Esophagus muscularis mucosa (tissue), 4 donors: ENCODE measurements around the gene URB1. TPM values are rescaled to one million over a fixed set of nuclear protein-coding genes. Genes with fewer than 3 reads are reported as not detected.

Source experiments
- DNase-seq: peaks from one replicate; pipeline ENCODE4 v3.0.0-alpha.2; 2017; ENCODE audit errors: extremely low spot score
- H3K27ac ChIP-seq, 4 donors: fragments of 200-600 bp; sonication (generic); replicated peaks in 1 of 4; 1 replicate in 3 of 4; 2 replicates in 1 of 4; pipeline ENCODE4 v1.5.1; 2016 to 2019; ENCODE audit warnings: mild to moderate bottlenecking in 1 of 4
- H3K27me3 ChIP-seq, 4 donors: fragments of 200-600 bp; sonication (generic); one replicate each; pipeline versions ENCODE4 v1.5.1 to v1.6.0; 2016 to 2019
- H3K36me3 ChIP-seq, 4 donors: fragments of 200-600 bp; sonication (generic); one replicate each; pipeline ENCODE4 v1.5.1; 2016 to 2019
- H3K4me1 ChIP-seq, 4 donors: fragments of 200-600 bp; sonication (generic); one replicate each; pipeline ENCODE4 v1.5.1; 2016 to 2019
- H3K4me3 ChIP-seq, 4 donors: fragments of 200-600 bp; sonication (generic); 1 replicate in 2 of 4; 2 replicates in 2 of 4; pipeline ENCODE4 v1.5.1; 2016 to 2019; ENCODE audit warnings: mild to moderate bottlenecking in 4 of 4, moderate library complexity in 1 of 4
- H3K9me3 ChIP-seq, 4 donors: fragments of 200-600 bp; sonication (generic); 1 replicate in 3 of 4; 2 replicates in 1 of 4; pipeline ENCODE4 v1.5.1; 2016 to 2019
- CTCF ChIP-seq, 3 experiments: fragments of 200-600 bp in 2 of 3; fragments of 450-650 bp in 1 of 3; sonication (generic) in 2 of 3; IDR thresholded peaks; one replicate each; pipeline ENCODE4 v1.5.1; 2017 to 2019; ENCODE audit warnings: antibody characterized with exemption in 3 of 3, mild to moderate bottlenecking in 2 of 3, moderate library complexity in 1 of 3
- EP300 ChIP-seq: sonication (generic); formaldehyde crosslinking; IDR thresholded peaks from one replicate; pipeline ENCODE4 v1.6.1; 2017; ENCODE audit warnings: antibody characterized with exemption
- POLR2A ChIP-seq: fragments of 450-650 bp; IDR thresholded peaks from one replicate; pipeline ENCODE4 v1.6.1; 2017; ENCODE audit warnings: antibody characterized with exemption, moderate library complexity, mild to moderate bottlenecking, low read depth
- POLR2AphosphoS5 ChIP-seq, 2 donors: sonication (generic); formaldehyde crosslinking; IDR thresholded peaks; one replicate each; pipeline ENCODE4 v1.6.1; 2017; ENCODE audit warnings: antibody characterized with exemption in 2 of 2
- WGBS: methylation state at CpG from one replicate; pipeline ENCODE4 v1.1.5; 2018; 5-methylcytosine and 5-hydroxymethylcytosine counted together
- intact Hi-C: fragments of 100-400 bp; cut with DNase I; formaldehyde crosslinking; loops from one replicate; pipeline ENCODE4 v1.15.1; 2023
- total RNA-seq, 4 donors: library from RNA; depleted of rRNA; stranded (reverse); fragments of >200 nt; gene quantifications; one replicate each; pipeline versions ENCODE4 v1.1.0 to v1.2.1, GENCODE V29; 2016

URB1 gene
- total RNA-seq, 4 donors from 2014 or later = 14.1 to 31.0 (median 22.4) TPM

- Histone ChIP-seq H3K27me3 (no peaks in the 10 kb centered on the region), H3K4me3 (no peak overlapping the region), H3K36me3 (peaks cover 88 to 100% (median 99%) of the 10 kb centered on the region in 4 donors), H3K9me3 (peaks cover 0 to 13% (median 4%) of the 10 kb centered on the region in 4 donors), H3K27ac (no peak overlapping the region), H3K4me1 (no peaks in the 10 kb centered on the region)
- WGBS = 82% methylated on average over 10 of the region's 11 CpGs
- no peak for TF ChIP-seq CTCF (IDR thresholded peaks at IDR 0.05)
- no peak for TF ChIP-seq POLR2AphosphoS5 (IDR thresholded peaks at IDR 0.05)
- TF ChIP-seq POLR2A = no peak
- TF ChIP-seq EP300 = no peak
- DNase-seq = no peak
- intact Hi-C loops = no loop called here
Measured at GRCh38 chr21:32347977-32348376, 44.8 kb downstream of the URB1 start.

GRCh38 chr21:32347351-32347750, 45.5 kb downstream of the URB1 start:
- intact Hi-C loops = no loop called here
- whole genome bisulfite sequencing = 80% methylated on average over 1 of the region's 12 CpGs
- peaks cover 82 to 100% (median 97%) of the 10 kb centered on the region in 4 donors for H3K36me3 ChIP-seq
- no peaks in the 10 kb centered on the region for H3K4me1 ChIP-seq
- no peak overlapping the region for H3K27ac ChIP-seq
- peaks cover 0 to 13% (median 4%) of the 10 kb centered on the region in 4 donors for H3K9me3 ChIP-seq
- no peak for DNase-seq
- H3K4me3 ChIP-seq = no peak overlapping the region
- no peaks in the 10 kb centered on the region for H3K27me3 ChIP-seq
- TF ChIP-seq POLR2A (no peak), POLR2AphosphoS5 (IDR thresholded peaks at IDR 0.05) (no peak), EP300 (no peak), CTCF (IDR thresholded peaks at IDR 0.05) (no peak)

- H3K4me3 ChIP-seq = no peak overlapping the region
- H3K4me1 ChIP-seq = no peaks in the 10 kb centered on the region
- no peak for TF ChIP-seq POLR2A
- TF ChIP-seq POLR2AphosphoS5 (IDR thresholded peaks at IDR 0.05) = no peak
- no peak for TF ChIP-seq CTCF (IDR thresholded peaks at IDR 0.05)
- TF ChIP-seq EP300 = no peak
- no peak for DNase-seq
- no peaks in the 10 kb centered on the region for H3K27me3 ChIP-seq
- H3K9me3 ChIP-seq = peaks cover 0 to 13% (median 4%) of the 10 kb centered on the region in 4 donors
- intact Hi-C loops = no loop called here
- WGBS = no CpG with 5 or more reads among the region's 14 CpGs
- H3K36me3 ChIP-seq = peaks cover 78 to 100% (median 97%) of the 10 kb centered on the region in 4 donors
- H3K27ac ChIP-seq = no peak overlapping the region
Measured at GRCh38 chr21:32346951-32347350, 45.9 kb downstream of the URB1 start.

- no peaks in the 10 kb centered on the region for H3K4me1 ChIP-seq
- 81% methylated on average over 12 of the region's 12 CpGs for WGBS
Measured at GRCh38 chr21:32340863-32341848, 51.7 kb downstream of the URB1 start.

More at GRCh38 chr21:32340863-32341848, 51.7 kb downstream of the URB1 start:
- Histone ChIP-seq H3K4me3 (no peak overlapping the region), H3K27me3 (no peaks in the 10 kb centered on the region), H3K27ac (no peak overlapping the region), H3K9me3 (peaks cover 0 to 13% (median 4%) of the 10 kb centered on the region in 4 donors), H3K36me3 (peaks cover 60 to 100% (median 86%) of the 10 kb centered on the region in 4 donors)
- no peak for DNase-seq
- TF ChIP-seq EP300 (no peak), POLR2A (no peak), CTCF (IDR thresholded peaks at IDR 0.05) (no peak), POLR2AphosphoS5 (IDR thresholded peaks at IDR 0.05) (no peak)
- intact Hi-C loops = no loop called here
